CD14-positive monocyte (primary cell): ENCODE data around the gene SLC26A3. TPM values are rescaled to one million over a fixed set of nuclear protein-coding genes. Genes with fewer than 3 reads are reported as not detected.

Experiments
- DNase-seq, 3 donors: peaks; one replicate each; pipeline ENCODE4 v3.0.0-alpha.2; 2011 to 2022
- H2AFZ ChIP-seq: 2 replicates; pipeline ENCODE4 v1.6.0; 2012; ENCODE audit warnings: mild to moderate bottlenecking, low read depth, low read length, inconsistent platforms; ENCODE audit not compliant: insufficient read depth, poor library complexity, severe bottlenecking
- H3K27ac ChIP-seq, 2 donors: 1 replicate in 1 of 2; 2 replicates in 1 of 2; pipeline ENCODE4 v1.5.1; 2012 to 2013; ENCODE audit warnings: low read length in 2 of 2, control low read depth in 1 of 2, inconsistent platforms in 1 of 2, low read depth in 1 of 2, mild to moderate bottlenecking in 1 of 2
- H3K27me3 ChIP-seq, 2 donors: one replicate each; pipeline versions ENCODE4 v1.6.0 to v1.6.1; 2011 to 2013; ENCODE audit warnings: low read length in 2 of 2; ENCODE audit not compliant: control insufficient read depth in 2 of 2, insufficient read depth in 2 of 2
- H3K36me3 ChIP-seq, 2 donors: replicated peaks in 1 of 2; 1 replicate in 1 of 2; 2 replicates in 1 of 2; pipeline versions ENCODE4 v1.5.1 to v1.6.1; 2012 to 2013; ENCODE audit warnings: low read length in 2 of 2, control low read depth in 1 of 2, inconsistent platforms in 1 of 2, mild to moderate bottlenecking in 1 of 2; ENCODE audit not compliant: insufficient read depth in 2 of 2, control insufficient read depth in 1 of 2
- H3K4me1 ChIP-seq, 2 donors: 1 replicate in 1 of 2; 2 replicates in 1 of 2; pipeline versions ENCODE4 v1.5.1 to v1.6.1; 2012 to 2013; ENCODE audit warnings: low read length in 2 of 2, control low read depth in 1 of 2, inconsistent platforms in 1 of 2, mild to moderate bottlenecking in 1 of 2, moderate library complexity in 1 of 2; ENCODE audit not compliant: insufficient read depth in 2 of 2, control insufficient read depth in 1 of 2
- H3K4me2 ChIP-seq: replicated peaks from 2 replicates; pipeline ENCODE3; 2012; ENCODE audit warnings: low read length, moderate library complexity, mild to moderate bottlenecking; ENCODE audit not compliant: poor library complexity, severe bottlenecking; ENCODE audit errors: extremely low read depth
- H3K4me3 ChIP-seq, 3 experiments: fragments of 200-600 bp in 1 of 3; sonication (generic) in 1 of 3; replicated peaks in 1 of 3; 1 replicate in 2 of 3; 2 replicates in 1 of 3; pipeline ENCODE4 v1.5.1; 2011 to 2013; ENCODE audit warnings: low read length in 3 of 3, mild to moderate bottlenecking in 3 of 3, control low read depth in 2 of 3, low read depth in 2 of 3, inconsistent platforms in 1 of 3, moderate library complexity in 1 of 3
- H3K79me2 ChIP-seq: 2 replicates; pipeline ENCODE4 v1.6.0; 2012; ENCODE audit warnings: mild to moderate bottlenecking, control low read depth, inconsistent platforms, low read length, moderate library complexity; ENCODE audit not compliant: insufficient read depth
- H3K9ac ChIP-seq: 2 replicates; pipeline ENCODE4 v1.6.0; 2017; ENCODE audit warnings: low read length, mild to moderate bottlenecking; ENCODE audit not compliant: insufficient read depth, poor library complexity, severe bottlenecking
- H3K9me3 ChIP-seq, 2 donors: replicated peaks in 1 of 2; 1 replicate in 1 of 2; 2 replicates in 1 of 2; pipeline versions ENCODE4 v1.5.1 to v1.6.1; 2012 to 2013; ENCODE audit warnings: low read length in 2 of 2, control low read depth in 1 of 2; ENCODE audit not compliant: control insufficient read depth in 1 of 2, insufficient read depth in 1 of 2
- H4K20me1 ChIP-seq: 2 replicates; pipeline ENCODE4 v1.6.0; 2012; ENCODE audit warnings: mild to moderate bottlenecking, low read length, control low read depth, moderate library complexity; ENCODE audit not compliant: insufficient read depth
- H3K27ac Mint-ChIP-seq, 7 donors: one replicate each; pipeline ENCODE4 v1.8.0; 2020; ENCODE audit warnings: mild to moderate bottlenecking in 7 of 7, mixed read lengths in 7 of 7, moderate library complexity in 6 of 7, inconsistent platforms in 2 of 7
- H3K27me3 Mint-ChIP-seq, 3 donors: one replicate each; pipeline ENCODE4 v1.8.0; 2021 to 2022; ENCODE audit warnings: low read depth in 3 of 3, mild to moderate bottlenecking in 3 of 3, mixed read lengths in 3 of 3, moderate library complexity in 3 of 3, inconsistent platforms in 1 of 3
- H3K36me3 Mint-ChIP-seq, 2 donors: one replicate each; pipeline ENCODE4 v1.8.0; 2020; ENCODE audit warnings: mixed read lengths in 2 of 2, inconsistent platforms in 1 of 2, mild to moderate bottlenecking in 1 of 2
- H3K4me1 Mint-ChIP-seq: one replicate; pipeline ENCODE4 v1.8.0; 2020; ENCODE audit warnings: mild to moderate bottlenecking, mixed read lengths
- H3K4me3 Mint-ChIP-seq, 2 donors: one replicate each; pipeline ENCODE4 v1.8.0; 2020; ENCODE audit warnings: mild to moderate bottlenecking in 2 of 2, mixed read lengths in 2 of 2, moderate library complexity in 1 of 2
- H3K9me3 Mint-ChIP-seq, 7 donors: one replicate each; pipeline ENCODE4 v1.8.0; 2020 to 2022; ENCODE audit warnings: mixed read lengths in 7 of 7, mild to moderate bottlenecking in 6 of 7, moderate library complexity in 6 of 7, inconsistent platforms in 2 of 7
- WGBS: methylation state at CpG from one replicate; pipeline ENCODE4 v1.1.5; 2013; ENCODE audit warnings: missing lambda C conversion rate; ENCODE audit not compliant: insufficient coverage; 5-methylcytosine and 5-hydroxymethylcytosine counted together
- intact Hi-C, 2 donors: fragments of 100-400 bp; cut with micrococcal nuclease; formaldehyde crosslinking; loops; one replicate each; pipeline versions ENCODE4 v1.15.0 to v1.15.1; 2023
- polyA plus RNA-seq, 3 donors: library from polyadenylated mRNA; depleted of rRNA in 1 of 3; unstranded in 2 of 3; stranded (reverse) in 1 of 3; fragments of 300-500 nt in 2 of 3; fragments of >200 nt in 1 of 3; fragmentation: Illumina TruSeq in 2 of 3; gene quantifications; 1 replicate in 2 of 3; 2 replicates in 1 of 3; pipeline ENCODE4 v1.2.3, GENCODE V29; 2012 to 2021
- TF ChIP-seq, protein P1 (sequence below): fragments of 200-600 bp; IDR thresholded peaks from one replicate; pipeline ENCODE4 v1.8.0; 2022; ENCODE audit warnings: antibody characterized with exemption, mild to moderate bottlenecking

The SLC26A3 gene
- polyA plus RNA-seq, 3 donors, result not detected

DNA sequence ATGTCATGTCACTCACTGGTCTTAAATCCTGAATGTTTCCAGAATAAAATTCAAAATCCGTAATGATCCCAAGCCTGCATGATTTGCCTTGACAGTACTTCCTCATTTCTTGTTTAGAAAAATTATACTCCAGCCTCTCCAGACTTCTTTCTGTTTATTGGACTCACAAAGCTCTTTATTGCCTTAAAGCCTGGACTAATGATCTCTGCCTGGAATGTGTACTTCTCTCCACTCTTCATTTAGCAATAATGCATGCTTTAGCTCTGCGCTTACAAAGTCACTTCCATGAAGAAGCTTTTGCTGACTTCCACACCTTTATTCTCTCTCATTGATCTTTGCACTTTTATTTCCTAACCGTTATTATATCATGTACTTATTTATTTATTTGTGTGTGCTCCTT lies 27.4 kb upstream of the SLC26A3 start:
- DNase-seq, result no peak
- H3K27me3 ChIP-seq, result no peaks in the 10 kb centered on the region
- H3K9ac ChIP-seq, result no peak overlapping the region
- H2AFZ ChIP-seq, result no peak overlapping the region
- H3K9me3 ChIP-seq, result no peaks in the 10 kb centered on the region
- H3K36me3 ChIP-seq, result no peaks in the 10 kb centered on the region
- no peak overlapping the region for H3K4me2 ChIP-seq
- H3K36me3 Mint-ChIP-seq, result no peaks in the 10 kb centered on the region
- H3K4me1 ChIP-seq, result no peaks in the 10 kb centered on the region
- no peaks in the 10 kb centered on the region for H3K79me2 ChIP-seq
- H3K9me3 Mint-ChIP-seq, result peaks cover 0 to 2% (median 0%) of the 10 kb centered on the region in 7 donors
- H3K27ac ChIP-seq, result no peak overlapping the region
- no peaks in the 10 kb centered on the region for H4K20me1 ChIP-seq
- TF ChIP-seq, protein P1, sequence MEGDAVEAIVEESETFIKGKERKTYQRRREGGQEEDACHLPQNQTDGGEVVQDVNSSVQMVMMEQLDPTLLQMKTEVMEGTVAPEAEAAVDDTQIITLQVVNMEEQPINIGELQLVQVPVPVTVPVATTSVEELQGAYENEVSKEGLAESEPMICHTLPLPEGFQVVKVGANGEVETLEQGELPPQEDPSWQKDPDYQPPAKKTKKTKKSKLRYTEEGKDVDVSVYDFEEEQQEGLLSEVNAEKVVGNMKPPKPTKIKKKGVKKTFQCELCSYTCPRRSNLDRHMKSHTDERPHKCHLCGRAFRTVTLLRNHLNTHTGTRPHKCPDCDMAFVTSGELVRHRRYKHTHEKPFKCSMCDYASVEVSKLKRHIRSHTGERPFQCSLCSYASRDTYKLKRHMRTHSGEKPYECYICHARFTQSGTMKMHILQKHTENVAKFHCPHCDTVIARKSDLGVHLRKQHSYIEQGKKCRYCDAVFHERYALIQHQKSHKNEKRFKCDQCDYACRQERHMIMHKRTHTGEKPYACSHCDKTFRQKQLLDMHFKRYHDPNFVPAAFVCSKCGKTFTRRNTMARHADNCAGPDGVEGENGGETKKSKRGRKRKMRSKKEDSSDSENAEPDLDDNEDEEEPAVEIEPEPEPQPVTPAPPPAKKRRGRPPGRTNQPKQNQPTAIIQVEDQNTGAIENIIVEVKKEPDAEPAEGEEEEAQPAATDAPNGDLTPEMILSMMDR, result no peak
- intact Hi-C loops, result no loop called here
- WGBS, result 71% methylated on average over 1 of the region's 3 CpGs
- H3K27ac Mint-ChIP-seq, result no peak overlapping the region
- no peak overlapping the region for H3K4me3 ChIP-seq
- no peaks in the 10 kb centered on the region for H3K4me1 Mint-ChIP-seq
- no peak overlapping the region for H3K4me3 Mint-ChIP-seq
- peaks cover 2 to 5% (median 2%) of the 10 kb centered on the region in 3 donors for H3K27me3 Mint-ChIP-seq

DNA sequence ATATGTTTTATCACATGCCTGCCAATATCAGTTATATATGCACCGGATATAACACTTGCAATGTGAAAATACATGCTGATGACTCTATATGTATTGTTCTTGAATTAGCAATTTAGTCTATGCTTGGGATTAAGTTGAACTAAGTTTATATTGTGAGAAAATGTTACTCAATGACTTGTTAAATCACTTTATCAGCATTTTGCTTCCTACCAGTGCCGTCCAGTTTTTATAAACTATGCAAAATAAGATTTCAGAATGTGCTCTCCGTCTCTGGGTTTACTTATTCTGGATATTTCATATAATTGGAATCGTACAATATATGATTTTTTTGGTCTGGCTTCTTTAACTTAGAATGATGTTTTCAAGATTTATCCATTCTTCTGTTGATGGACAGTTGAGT lies 25.5 kb upstream of the SLC26A3 start:
- Mint-ChIP-seq H3K27ac (no peak overlapping the region), H3K36me3 (no peaks in the 10 kb centered on the region), H3K27me3 (peaks cover 1 to 5% (median 2%) of the 10 kb centered on the region in 3 donors), H3K4me1 (no peaks in the 10 kb centered on the region), H3K4me3 (no peak overlapping the region), H3K9me3 (peaks cover 0 to 5% (median 0%) of the 10 kb centered on the region in 7 donors)
- Histone ChIP-seq H3K4me1 (no peaks in the 10 kb centered on the region), H2AFZ (no peak overlapping the region), H3K4me3 (no peak overlapping the region), H3K79me2 (no peaks in the 10 kb centered on the region), H3K9me3 (no peaks in the 10 kb centered on the region), H3K27ac (no peak overlapping the region), H3K27me3 (no peaks in the 10 kb centered on the region), H3K4me2 (no peak overlapping the region), H4K20me1 (no peaks in the 10 kb centered on the region), H3K9ac (no peak overlapping the region), H3K36me3 (no peaks in the 10 kb centered on the region)
- WGBS, result no CpG with 5 or more reads among the region's 4 CpGs
- DNase-seq, result no peak
- TF ChIP-seq, protein P1, result no peak
- intact Hi-C loops, result no loop called here
